ENCODE data around the gene MRPL2.
A peak's percentile ranks its signal among the peaks of the same experiment; 100 is the strongest.

Gene MRPL2

DNA sequence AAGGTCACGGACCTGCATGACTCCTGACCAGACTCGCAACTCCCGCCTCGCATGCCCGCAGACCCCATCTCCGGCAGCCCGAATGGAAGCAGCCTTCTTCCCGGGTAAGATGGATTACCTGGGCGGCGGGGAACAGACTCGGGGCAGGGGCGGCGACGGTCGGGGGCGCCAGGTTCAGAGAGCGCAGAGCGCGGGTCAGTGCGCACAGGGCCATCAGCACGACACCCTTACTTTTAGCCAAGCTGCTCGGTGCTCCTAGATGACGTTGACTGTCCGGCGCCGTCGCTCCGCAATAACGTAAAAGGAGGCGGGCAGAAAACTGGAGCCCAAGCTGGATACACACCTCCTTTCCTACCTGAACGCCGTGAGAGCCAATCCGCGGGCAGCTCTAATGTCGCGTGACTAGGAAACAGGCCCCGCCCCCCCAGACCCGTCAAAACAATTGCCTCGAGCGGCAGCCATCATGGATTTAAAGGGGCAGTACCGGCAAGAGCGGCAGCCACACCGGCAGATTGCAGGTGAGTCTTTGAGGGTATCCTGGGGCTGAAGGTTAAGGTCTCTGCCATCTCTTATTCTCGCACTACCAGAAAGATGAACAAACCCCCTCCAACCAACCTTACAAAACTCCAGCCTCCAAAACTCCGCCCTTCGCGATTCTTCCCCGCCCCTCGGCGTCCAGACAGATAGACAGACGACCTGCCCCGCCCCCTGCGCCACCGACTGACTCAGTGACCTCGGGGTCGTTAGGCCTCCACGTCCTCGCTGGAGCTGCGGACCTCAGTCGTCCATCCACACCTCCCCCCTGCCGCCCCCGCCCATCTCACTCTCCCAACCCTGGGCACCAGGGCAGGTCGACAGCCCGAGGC lies at the start of gene MRPL2, which contains the start of gene KLC4:
Gene MRPL2 (minus strand): TSS at position 267 of the 866 bp plus-strand sequence. CDS start 53 bp downstream, at position 214.
Gene KLC4 (plus strand): TSS at position 464 of the 866 bp plus-strand sequence. CDS start 1,705 bp downstream, outside the sequence.
- peak; percentile 100 for DNase-seq

DNA sequence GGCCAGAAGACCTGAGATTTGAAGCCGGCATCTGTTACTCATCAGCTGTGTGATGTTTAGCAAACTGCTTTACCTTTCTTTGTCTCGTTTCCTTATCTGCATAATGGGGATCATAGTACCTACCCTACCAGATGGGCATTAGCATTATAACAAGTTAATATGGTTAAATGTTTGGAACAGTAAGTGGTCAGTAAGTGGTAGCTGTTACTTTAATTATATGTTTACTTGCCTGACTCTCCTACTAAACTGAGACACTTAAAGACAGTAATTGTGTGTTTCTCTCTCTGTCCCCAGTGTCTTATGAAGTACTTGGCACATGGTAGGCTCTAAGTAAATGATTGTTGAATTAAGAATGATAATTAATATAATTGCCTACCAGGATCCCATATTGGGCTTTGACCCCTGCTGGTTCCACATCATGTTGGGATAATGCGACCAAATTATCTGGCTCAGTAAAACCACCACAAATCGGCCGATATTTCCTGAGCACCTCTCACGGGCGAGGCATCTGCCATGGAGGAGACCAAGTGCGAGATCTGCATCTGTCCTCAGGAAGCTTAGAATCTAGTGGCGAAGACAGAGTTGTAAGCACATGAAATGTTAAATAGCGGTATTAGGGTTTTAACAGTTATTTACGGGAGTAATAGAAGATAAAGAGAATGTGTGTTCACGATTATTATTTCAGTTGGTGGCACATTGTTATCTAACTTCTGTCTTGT lies 48.3 kb upstream of the MRPL2 start:
- DNase-seq, result peak; percentile 26

DNA sequence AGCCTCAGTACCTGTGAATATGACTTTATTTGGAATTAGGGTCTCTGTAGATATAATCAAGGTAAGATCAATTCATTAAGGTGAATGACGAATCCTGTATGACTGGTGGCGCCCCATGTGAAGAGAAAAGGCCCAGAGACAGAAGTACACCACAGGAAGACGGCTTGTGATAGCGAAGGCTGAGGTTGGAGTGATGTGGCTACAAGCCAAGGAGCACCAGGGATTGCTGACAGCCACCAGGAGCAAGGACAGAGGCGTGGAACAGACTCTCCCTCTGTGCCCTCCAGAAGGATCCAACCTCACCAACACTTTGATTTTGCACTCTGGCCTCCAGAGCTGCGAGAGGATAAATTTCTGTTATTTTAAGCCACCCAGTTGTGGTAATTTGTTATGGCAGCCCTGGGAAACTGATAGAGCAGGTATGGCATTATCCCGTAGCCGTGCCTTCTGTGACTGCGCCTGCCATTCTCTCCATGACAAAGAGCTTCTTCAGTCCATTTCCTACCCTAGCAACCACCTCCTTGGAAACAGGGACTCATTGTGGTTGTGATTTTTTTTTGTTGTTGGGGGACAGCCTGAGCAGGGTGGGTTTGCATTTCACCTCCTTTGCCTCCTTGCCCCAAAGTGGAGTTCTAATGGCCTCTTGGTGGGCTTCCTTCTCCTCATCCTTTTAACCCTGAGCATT lies 46.4 kb upstream of the MRPL2 start:
- DNase-seq, result no peak

DNA sequence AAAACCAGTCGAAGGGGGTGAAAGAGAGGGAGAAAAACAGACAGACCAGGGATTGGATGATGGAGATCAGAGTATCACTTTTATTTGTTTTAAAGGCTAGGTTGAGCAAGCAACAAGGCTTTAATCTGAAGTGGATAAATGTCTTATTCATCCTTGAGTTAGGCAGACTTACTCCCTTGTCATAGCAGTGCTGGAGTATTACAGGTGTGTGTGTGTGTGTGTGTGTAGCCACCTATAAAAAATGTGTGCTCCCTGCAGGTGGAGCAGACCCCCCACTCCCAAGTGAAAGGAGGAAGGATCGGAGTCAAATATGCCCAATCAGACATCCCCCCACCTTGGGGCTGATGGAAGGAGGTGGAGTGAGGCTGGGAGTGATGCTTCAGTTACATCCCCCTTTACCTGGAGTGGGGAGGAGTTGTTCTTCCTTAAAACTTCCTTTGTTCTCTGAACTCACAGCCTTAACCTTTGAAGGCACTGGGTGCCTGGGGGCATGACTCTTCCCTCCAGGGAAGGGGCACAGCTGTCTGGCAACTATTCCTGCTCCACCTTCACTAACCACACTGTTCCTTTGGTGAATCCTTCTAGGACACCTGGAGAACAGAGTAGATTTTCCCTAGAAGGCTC lies 44.1 kb upstream of the MRPL2 start:
- DNase-seq, result no peak

DNA sequence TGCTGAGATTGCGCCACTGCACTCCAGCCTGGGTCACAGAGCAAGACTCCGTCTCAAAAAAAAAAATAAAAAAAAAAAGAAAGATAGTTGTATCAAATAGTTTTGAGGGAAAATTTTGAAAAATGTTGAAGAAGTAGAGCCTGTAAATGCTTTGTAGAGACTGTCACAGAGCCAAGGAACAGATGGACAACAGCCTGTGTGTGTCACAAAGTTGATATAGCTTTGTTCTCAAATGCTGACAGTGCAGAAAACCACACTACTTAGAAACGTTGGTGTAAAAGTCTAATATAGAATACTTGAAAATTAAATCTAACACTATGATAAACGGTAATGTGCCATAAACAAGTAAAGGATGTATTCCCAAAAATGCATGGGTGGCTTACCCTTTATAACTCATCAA lies 42.3 kb upstream of the MRPL2 start:
- no peak for DNase-seq

DNA sequence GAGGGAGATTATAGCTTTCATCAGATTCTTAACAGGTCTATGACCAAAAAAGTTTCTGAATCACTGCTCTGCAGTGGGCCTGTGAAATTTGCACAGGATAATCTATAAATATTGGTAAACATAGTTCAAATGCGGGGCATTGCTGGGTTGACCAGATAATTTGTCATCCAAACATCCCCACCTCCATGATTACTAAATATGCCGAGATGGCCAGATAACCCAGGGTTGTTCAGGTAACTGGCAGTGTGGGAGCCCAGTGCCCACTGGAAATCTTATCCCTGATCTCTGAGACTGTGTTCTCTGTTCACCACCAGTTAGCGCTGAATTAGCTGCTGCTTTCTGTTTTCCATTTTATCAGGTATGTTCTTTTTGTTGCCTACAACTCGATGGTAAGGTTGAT lies 38.3 kb upstream of the MRPL2 start:
- DNase-seq, result no peak

DNA sequence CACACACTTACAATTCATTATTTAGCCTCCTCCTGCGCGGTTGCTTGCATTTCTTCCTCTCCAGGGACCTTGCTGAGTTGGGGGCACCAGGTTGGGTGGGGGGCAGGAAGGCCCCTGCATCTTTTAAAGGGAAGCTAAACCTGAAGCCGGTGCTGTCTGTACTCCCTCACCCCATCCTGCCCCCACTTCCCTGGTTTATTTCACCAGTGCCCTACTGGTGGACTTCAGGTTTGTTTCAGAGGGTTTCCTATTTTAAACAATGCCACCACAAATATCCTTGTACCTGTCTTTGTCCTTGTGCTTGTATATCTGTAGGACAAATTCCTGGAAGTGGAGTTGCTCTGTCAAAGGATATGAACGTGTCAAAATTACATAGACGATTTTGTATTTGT lies 37.9 kb upstream of the MRPL2 start:
- DNase-seq, result no peak

DNA sequence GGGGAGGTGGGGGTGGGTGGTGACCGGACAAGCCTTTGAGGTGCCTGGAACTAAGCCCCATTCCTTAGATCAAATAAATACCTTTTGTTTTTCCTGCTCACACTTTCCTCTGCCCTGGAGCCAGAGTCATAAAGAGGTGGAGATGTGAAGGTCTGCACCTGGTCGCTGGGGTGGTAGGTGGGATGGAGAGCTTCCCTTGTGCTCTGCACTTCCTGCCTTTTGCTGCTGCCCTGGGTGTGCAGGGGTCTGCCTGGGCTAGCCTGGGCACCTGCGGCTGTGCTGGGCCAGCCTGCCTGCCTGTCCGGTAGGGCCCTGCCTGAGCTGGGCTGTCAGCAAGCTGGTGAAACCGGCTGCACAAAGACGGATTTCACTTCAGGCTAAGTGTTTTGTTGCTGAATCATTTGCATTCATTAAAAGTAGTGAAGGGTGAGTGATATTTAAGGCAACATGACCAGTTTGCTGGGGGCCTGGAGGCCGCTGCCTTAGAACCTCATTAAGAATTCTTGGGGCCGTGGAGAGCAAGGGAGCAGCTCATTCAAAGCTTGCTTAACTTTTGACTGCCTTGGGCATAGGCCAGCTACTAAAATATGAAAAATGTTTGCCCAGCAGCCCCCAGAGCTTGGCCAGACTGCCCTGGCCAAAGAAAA lies 37.3 kb upstream of the MRPL2 start:
- no peak for DNase-seq

DNA sequence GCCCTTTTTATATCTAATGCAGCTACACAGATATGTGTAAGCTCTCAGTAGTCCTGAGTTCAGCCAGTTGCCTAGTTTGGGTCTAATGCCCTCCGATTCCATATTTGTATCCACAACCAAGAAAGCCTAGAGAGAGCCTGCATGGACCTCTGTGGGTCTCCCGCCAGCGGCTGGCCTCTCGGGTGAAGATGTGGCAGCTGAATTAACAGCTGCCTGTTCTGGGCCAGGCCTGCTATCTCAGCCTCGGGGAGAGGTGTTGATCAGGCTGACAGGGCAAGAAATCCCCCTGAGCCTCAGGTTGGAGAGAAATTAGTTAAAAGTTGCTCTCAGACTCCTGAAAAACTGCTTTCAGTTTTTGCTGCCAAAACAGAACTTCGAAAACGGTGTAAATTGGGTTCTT lies 36.7 kb upstream of the MRPL2 start:
- DNase-seq, result no peak

DNA sequence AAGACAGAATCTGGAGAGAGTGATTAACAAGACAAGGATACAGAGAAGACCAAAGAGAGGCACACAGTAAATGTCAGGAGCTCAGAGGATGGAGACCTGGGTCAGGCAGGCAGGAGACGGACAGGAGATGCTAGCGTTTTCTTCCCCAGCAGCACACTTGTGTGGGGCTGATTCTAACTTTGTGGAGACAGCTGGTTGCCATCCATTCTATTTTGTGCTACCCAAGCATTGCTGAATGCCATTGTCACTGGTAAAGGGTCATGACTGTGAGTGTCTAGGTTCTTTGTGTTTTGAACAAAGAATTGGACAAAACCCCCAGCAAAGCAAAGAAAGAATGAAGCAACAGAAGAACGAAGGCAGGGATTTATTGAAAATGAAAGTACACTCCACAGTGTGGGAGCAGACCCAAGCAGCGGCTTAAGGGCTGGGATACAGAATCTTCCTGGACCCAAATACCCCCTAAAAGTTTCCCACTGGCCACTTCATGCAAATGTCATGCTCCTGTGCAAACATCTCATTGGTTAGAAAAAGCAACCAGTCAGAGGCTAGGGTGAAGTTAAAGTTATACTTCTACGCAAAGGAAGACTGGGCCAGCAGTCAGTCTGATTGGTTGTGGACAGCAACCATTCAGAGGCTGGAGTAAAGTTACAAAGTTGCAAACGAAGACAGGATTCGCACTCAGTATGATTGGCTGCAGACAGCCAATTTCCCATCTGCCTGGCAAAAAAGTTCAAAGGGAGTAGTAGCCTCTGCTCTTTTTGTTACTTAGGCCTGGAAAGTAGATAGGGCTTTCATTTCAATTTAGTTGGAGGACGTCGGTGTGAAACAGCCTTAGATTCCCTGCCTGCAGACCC lies 34.4 kb upstream of the MRPL2 start:
- no peak for DNase-seq

DNA sequence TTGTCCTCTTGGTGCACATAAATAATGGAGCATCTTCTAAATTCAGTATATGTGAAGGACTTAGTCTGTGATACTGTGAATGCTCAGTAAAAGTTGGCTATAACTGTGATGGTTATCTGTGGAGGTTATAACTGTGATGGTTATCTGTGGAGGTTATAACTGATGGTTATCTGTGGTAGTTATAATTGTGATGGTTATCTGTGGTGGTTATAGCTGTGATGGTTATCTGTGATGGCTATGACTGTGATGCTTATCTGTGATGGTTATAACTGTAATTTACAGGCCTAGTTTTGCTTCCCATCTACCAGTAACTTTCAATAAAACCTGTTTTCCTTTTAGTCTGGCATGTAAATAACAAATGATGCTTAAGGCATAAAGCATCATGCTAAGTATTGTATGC lies 33.4 kb upstream of the MRPL2 start:
- no peak for DNase-seq

DNA sequence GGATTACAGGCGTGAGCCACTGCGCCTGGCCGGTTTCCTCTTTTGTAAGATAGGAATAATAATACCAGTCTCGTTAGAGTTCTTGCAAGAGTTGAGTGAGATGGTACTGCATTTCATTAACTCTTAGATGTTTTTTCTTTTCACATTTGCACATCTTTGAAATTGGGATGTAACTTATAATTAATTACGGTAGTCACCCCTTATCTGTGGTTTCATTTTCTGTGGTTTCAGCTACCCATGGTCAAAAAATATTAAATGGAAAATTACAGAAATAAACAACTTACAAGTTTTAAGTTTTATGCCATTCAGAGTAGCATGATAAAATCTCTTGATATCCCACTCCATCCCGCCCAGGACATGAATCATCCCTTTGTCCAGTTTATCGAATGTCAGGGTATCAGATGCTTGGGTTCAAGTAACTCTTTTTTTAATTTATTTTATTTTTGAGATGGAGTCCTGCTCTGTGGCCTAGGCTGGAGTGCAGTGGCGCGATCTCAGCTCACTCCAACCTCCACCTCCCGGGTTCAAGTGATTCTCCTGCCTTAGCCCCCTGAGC lies 32.3 kb upstream of the MRPL2 start:
- DNase-seq, result no peak

DNA sequence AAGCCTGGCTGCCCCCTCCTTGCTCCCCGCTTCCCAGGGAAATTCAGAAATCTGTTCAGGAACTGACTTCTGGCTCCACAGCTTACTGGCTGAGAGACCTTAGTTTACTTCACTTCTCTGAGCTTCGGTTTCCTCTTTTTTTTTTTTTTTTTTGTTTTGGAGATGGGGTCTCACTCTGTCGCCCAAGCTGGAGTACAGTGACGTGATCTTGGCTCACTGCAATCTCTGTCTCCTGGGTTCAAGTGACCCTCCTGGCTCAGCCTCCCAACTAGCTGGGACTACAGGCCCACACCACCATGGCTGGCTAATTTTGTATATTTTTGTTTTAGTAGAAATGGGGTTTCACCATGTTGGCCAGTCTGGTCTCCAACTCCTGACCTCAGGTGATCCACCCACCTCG lies 31.8 kb upstream of the MRPL2 start:
- no peak for DNase-seq

DNA sequence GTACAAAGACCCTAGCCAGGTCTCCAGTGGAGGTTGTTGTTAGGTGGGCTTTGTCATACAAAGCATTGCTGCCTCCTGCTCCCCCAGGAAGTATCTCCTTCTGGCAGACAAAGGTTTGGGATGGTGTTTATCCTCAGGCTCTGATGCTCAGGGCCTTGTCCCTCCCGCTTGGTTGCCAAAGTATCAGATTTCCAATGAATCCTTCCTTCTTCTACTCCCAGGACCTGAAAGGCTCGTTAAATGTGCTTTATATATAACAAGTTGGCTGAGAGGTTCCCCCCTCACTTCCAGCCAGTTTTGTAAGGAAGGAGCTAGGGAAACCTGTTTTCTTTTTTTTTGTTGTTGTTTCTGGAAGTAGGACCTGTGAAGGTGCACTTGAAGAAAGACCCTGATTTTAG lies 31.3 kb upstream of the MRPL2 start:
- peak; percentile 15 for DNase-seq

DNA sequence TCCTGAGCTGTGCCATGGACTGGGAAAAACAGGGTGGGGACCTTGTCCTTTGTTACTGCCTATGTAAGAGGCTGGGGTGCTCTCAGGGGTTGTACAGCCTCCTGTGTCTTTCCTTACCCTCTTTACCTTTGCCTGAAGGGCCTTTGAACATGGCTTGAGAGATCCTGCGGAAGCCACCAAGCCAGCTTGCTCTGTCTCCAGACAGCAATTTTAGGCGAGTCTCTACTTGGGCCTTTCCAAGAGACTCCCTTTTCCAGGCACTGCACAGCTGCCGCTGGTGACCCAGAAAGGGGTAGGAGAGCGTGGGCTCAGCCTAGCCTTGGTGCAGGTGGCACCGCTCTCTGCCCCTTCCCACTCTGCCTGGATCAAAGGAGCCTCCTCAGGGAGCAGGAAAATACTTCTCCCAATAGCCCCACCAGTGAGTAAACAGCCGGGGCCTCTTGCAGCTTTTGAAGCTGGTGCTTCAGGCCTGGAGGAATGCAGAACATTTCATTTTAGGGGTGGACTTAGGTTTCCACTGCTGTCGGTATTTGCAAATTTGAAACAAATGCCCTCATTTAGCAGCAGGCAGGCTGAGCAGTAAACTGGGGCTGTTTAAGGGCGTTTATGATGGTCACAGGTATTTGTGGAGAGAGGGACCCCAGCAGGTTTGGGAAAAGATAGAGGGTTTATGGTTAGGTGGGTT lies 30.8 kb upstream of the MRPL2 start:
- no peak for DNase-seq

DNA sequence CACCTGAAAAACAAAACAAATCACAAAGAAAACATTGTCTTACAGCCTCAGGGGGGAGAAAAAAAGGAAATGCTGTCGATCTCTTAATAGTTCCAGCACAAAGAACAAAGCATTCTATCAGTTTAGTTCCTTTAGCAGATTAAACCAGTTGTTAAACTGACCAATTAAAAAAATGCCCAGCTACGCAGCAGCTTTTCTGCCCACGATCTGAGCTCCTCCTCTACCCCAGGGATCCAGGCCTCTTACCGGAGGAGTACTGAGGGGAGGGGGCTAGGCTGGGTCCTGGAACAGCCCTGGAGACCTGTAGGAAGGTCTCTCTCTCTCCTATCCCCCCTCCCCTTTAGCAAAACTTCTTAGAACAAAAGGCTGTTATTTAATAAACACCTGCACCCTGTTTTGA lies 30.2 kb upstream of the MRPL2 start:
- no peak for DNase-seq

DNA sequence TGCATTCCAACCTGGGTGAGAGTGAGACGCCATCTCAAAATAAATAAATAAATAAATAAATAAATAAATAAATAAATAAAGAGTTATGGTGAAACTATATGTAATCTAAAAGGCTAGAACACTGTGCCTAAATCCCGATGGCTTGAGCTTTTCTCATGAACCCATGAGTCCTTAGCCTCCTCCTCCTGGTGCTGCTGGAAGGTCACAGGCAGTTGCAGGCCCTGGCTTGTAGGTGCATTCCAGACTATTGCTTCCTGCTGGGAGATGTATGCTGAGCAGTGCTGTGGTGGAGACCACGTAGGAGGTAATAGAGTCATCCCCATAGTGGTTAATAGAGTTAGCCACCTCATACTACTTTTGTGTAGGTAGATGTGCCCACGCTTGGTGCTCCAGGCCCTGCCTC lies 29.4 kb upstream of the MRPL2 start:
- DNase-seq, result no peak

DNA sequence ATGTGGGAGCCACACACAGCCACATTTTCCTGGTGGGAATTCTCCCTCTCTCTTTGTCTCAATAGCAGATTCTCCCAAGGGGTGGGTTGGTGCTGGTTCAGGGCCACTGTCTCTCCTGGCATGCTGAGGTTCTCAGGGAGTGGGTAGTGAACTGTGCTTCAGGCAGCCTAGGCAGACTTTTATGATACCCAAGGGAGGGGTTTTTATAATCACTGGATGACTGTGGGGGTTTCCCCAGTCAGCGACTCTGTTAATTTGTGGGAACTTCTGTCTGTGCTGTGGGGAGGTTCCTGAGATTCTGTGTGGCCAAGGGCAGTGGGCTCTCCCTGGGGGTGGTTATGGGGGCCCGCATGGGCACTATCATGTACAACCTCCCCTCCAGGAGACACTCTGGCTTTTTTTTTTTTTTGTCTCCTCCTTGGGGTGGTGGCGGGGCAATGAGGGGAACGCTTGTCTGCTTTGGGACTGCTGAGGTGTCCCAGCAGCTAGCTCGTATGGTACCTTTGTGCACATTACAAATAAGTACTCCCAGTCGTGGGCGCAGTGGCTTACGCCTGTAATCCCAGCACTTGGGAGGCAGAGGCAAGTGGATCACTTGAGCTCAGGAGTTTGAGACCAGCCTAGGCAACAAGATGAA lies 26.9 kb upstream of the MRPL2 start:
- DNase-seq, result no peak

DNA sequence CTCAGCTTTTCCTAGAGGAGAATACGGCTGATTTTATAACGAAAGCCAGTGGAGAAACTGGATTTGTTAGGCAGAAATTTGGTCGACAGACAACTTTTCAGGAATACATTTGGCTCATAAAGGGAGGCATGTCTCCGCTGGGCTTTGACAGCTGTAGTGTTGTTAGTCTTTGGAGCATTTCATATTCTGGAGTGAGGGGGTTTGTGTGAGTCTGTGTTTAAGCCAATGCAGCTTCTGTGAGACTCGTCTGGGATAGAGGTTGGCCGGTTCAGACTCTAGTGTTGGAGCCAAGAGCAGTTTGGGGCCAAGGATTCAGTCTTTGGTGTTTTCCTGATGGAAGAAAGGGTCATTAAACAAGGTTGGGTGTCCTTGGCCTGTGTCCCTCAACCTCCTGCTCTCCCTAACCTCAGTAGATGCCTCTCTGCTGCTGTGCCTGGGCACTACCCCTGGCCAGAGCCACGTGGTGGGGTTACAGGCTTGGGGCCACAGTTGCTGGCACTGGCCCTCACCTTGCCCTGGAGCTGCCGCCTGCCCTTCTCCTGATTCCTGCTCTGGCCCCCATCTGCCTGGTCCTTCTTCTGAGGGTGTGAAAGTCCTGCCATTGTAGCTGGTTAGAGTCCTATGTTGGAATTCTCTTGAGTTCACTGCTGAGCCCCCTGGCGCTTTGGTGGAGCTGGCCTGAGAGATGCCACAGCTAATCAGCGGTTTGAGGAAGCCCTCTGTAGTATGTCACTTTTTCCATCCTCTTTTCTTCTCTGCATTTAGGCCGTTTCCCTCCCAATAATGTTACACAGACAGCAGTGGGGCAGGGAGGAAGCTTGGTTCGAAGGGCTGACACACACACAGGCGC lies 23.8 kb upstream of the MRPL2 start:
- DNase-seq, result no peak
